Measurements from ENCODE around the gene TWF1. TPM values are rescaled to one million over a fixed set of nuclear protein-coding genes. Genes with fewer than 3 reads are reported as not detected.
"Not testable (repeated sequence)": the region's sequence is repeated elsewhere in the genome, so short reads cannot be mapped to it uniquely, and the experiment has no call there.

The TWF1 gene
- 100 to 1,000 TPM in 1 of 2 donors, 10 to 100 TPM in 1; 73.1 to 120 TPM for polyA plus RNA-seq

DNA sequence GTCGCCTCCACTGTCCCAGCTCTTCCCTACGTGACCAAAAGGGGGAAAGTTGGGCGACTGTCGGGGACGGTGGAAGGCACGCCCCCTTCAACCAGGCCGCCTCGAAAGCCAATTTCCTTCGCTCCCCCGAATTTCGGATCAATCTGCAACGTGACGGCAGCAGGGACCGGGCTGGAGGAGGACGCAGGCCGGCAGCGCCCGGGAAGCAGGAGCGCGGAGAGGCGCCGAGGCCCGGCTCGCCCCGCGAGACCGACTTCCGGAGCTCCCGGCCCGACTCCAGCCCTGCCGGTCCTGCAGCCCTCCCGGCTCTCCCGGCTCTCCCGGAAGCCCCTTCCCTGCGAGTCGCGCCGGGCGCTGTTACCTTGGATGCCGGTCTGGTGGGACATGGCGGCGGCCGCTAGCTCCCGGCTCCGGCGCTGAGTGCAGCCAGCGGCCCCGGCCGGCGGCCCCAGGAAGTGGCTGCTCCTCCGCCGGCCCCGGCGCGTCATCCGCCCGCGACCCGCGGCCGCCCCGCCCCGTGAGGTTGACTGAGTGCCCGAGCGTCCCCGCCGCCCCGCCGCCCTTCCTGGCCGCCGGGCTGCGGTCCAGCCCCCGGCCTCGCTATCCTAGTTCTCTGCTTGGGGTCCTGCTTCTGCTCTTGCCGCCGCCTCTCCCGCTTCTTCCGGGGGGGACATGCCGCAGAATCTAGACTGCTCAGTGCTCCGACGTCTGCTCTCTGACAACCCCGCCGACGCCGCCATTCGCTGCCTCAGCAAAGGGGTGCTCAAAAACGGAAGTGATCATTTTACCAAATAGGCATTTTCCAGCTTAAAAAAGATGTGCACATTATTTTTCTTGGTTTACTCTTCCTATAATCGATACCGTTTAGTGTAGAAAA, at the start of gene TWF1:
Gene TWF1, minus strand, starts transcription at position 458 of the 877 bp plus-strand sequence. Its CDS starts 72 bp downstream, at position 386.
- Histone ChIP-seq H3K27ac (ENCODE audit: low read depth in 2 of 2, low read length in 1 of 2) (peak within 1 kb of the TSS; percentile 98 to 99), H3K4me3 (ENCODE audit: low read depth in 1 of 2, low read length in 2 of 2) (peak within 1 kb of the TSS; percentile 84 to 97), H3K4me1 (ENCODE audit: control insufficient read depth in 2 of 2, insufficient read depth in 2 of 2, low read length in 1 of 2) (no peaks in the 10 kb centered on the region), H3K27me3 (ENCODE audit: control insufficient read depth in 1 of 2, insufficient read depth in 2 of 2, low read length in 2 of 2) (no peaks in the 10 kb centered on the region), H3K36me3 (ENCODE audit: control insufficient read depth in 2 of 2, insufficient read depth in 2 of 2, low read length in 1 of 2) (no peaks in the 10 kb centered on the region), H3K9me3 (ENCODE audit: control insufficient read depth in 2 of 2, insufficient read depth in 1 of 2, low read depth in 1 of 2, low read length in 1 of 2) (no peaks in the 10 kb centered on the region)
- 0% methylated on average over 60 to 89 of the region's 89 CpGs for WGBS, 2 donors

DNA sequence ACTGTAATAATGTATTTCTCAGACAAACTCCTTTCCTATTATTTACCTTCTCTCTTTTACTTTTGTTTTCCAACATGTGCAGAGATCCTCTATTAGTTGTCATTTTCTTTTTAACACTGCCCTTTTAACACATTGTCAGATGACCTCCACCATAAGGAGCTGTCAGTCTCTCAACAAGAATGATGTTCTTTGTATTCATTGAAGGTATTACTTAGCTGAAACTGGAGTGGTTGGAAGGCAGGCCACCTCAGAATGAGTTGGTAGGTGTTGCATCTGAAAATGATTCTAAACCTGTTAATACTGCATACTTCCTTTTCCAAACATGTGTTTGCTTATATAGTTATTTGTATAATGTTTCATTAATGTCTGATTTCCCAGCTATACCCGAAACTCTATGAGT, 46.6 kb upstream of the TWF1 start:
- Histone ChIP-seq H3K4me1 (ENCODE audit: control insufficient read depth in 2 of 2, insufficient read depth in 2 of 2, low read length in 1 of 2) (no peaks in the 10 kb centered on the region), H3K36me3 (ENCODE audit: control insufficient read depth in 2 of 2, insufficient read depth in 2 of 2, low read length in 1 of 2) (no peaks in the 10 kb centered on the region), H3K9me3 (ENCODE audit: control insufficient read depth in 2 of 2, insufficient read depth in 1 of 2, low read depth in 1 of 2, low read length in 1 of 2) (no peaks in the 10 kb centered on the region), H3K27ac (ENCODE audit: low read depth in 2 of 2, low read length in 1 of 2) (no peak overlapping the region), H3K27me3 (ENCODE audit: control insufficient read depth in 1 of 2, insufficient read depth in 2 of 2, low read length in 2 of 2) (no peaks in the 10 kb centered on the region), H3K4me3 (ENCODE audit: low read depth in 1 of 2, low read length in 2 of 2) (no peak overlapping the region)
- 82 to 86% methylated on average over 1 of the region's 1 CpG for WGBS, 2 donors

DNA sequence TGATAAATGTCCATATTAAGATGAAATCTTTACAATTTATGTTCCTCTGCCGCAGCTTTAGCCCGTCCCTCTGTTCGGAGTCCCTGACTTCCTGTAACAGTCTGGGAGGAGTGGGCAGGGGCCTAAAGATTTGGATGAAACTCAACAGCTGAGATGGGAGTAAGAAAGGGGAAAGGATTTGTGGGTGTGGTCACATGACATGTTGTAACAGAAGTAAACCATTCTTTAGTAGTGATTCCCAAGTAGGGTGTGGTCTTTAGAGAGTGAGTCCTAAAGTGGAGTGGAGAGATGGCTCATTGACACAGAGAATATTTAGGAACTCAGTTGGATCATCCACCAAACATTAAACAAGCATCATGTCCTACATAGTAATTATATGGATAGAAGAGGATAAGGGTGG, 42.7 kb upstream of the TWF1 start:
- Histone ChIP-seq H3K9me3 (ENCODE audit: control insufficient read depth in 2 of 2, insufficient read depth in 1 of 2, low read depth in 1 of 2, low read length in 1 of 2) (no peaks in the 10 kb centered on the region), H3K27me3 (ENCODE audit: control insufficient read depth in 1 of 2, insufficient read depth in 2 of 2, low read length in 2 of 2) (no peaks in the 10 kb centered on the region), H3K27ac (ENCODE audit: low read depth in 2 of 2, low read length in 1 of 2) (no peak overlapping the region), H3K4me3 (ENCODE audit: low read depth in 1 of 2, low read length in 2 of 2) (no peak overlapping the region), H3K4me1 (ENCODE audit: control insufficient read depth in 2 of 2, insufficient read depth in 2 of 2, low read length in 1 of 2) (no peaks in the 10 kb centered on the region), H3K36me3 (ENCODE audit: control insufficient read depth in 2 of 2, insufficient read depth in 2 of 2, low read length in 1 of 2) (no peaks in the 10 kb centered on the region)
- 87 to 96% methylated on average over 3 of the region's 3 CpGs for WGBS, 2 donors

DNA sequence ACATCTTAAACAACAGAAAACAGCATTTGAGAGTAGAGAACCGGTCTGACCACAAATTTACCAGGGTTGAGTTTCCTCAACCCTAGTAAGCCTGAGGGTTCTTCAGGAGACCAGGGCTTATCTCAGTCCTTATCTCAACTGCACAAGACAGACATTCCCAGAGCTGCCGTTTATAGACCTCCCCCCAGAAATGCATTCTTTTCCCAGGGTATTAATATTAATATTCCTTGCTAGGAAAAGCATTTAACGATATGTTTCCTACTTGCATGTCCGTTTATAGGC, 42.0 kb upstream of the TWF1 start:
- Histone ChIP-seq H3K36me3 (ENCODE audit: control insufficient read depth in 2 of 2, insufficient read depth in 2 of 2, low read length in 1 of 2) (no peaks in the 10 kb centered on the region), H3K9me3 (ENCODE audit: control insufficient read depth in 2 of 2, insufficient read depth in 1 of 2, low read depth in 1 of 2, low read length in 1 of 2) (no peaks in the 10 kb centered on the region), H3K4me1 (ENCODE audit: control insufficient read depth in 2 of 2, insufficient read depth in 2 of 2, low read length in 1 of 2) (no peaks in the 10 kb centered on the region), H3K27me3 (ENCODE audit: control insufficient read depth in 1 of 2, insufficient read depth in 2 of 2, low read length in 2 of 2) (no peaks in the 10 kb centered on the region), H3K4me3 (ENCODE audit: low read depth in 1 of 2, low read length in 2 of 2) (no peak overlapping the region), H3K27ac (ENCODE audit: low read depth in 2 of 2, low read length in 1 of 2) (peak overlapping the region in 1 of 2 donors; percentile 21)
- 82 to 83% methylated on average over 4 of the region's 4 CpGs for WGBS, 2 donors

DNA sequence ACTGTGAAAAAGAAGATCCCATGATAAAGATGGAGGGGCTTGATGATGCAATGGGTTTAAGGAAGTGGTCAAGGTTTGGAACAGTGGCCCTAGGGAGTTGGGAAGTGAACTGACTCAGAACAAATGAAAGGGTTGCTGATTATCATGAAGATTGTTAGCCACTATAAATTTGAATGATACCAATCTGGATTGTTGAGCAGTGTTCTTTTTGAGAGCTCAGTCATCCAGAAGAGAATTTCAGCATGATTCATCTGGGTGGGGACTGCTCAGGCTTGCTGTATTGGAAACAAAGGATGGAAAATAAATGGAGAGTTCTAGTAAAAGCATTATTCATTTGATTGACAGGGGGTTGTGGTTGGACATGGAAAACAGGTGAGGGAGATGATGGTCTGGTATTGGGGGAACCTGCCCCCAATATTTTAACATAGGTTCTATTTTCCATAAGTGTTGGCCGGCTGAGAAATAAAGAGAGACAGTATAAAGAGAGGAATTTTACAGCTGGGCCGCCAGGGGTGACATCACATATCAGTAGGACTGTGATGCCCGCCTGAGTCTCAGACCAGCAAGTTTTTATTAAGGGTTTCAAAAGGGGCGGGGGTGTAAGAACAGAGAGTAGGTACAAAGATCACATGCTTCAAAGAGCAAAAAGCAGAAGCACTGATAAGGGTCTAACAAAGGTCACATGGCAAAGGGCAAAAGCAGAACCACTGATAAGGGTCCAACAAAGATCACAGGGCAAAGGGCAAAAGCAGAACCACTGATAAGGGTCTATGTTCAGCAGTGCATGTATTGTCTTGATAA, 41.5 kb upstream of the TWF1 start:
- 76 to 88% methylated on average over 4 of the region's 4 CpGs for WGBS, 2 donors
- H3K27ac ChIP-seq (ENCODE audit: low read depth in 2 of 2, low read length in 1 of 2), result peak overlapping the region; percentile 49 to 75
- H3K36me3 ChIP-seq (ENCODE audit: control insufficient read depth in 2 of 2, insufficient read depth in 2 of 2, low read length in 1 of 2); H3K4me1 ChIP-seq (ENCODE audit: control insufficient read depth in 2 of 2, insufficient read depth in 2 of 2, low read length in 1 of 2); H3K27me3 ChIP-seq (ENCODE audit: control insufficient read depth in 1 of 2, insufficient read depth in 2 of 2, low read length in 2 of 2); H3K9me3 ChIP-seq (ENCODE audit: control insufficient read depth in 2 of 2, insufficient read depth in 1 of 2, low read depth in 1 of 2, low read length in 1 of 2); H3K4me3 ChIP-seq (ENCODE audit: low read depth in 1 of 2, low read length in 2 of 2): not testable (repeated sequence)

DNA sequence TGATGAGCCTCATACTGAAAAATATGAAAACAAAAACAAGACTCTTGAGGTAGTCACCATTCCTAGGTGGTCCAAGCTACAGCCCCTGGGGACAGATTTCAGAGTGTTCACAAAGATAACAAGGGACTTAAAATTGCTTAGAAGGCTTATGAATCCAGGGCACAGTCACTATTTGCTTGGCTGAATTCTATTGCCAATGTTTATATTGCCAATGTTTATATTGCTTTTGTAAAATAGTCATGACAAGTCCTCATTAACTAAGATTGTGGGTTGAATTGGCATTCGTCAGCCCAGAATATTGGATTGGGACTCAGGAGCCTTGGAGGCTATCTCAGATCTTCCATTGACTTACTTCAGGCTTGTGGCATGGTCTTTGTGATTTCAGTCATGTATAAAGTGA, 36.1 kb upstream of the TWF1 start:
- H3K4me1 ChIP-seq (ENCODE audit: control insufficient read depth in 2 of 2, insufficient read depth in 2 of 2, low read length in 1 of 2), result no peaks in the 10 kb centered on the region
- no peak overlapping the region for H3K4me3 ChIP-seq (ENCODE audit: low read depth in 1 of 2, low read length in 2 of 2)
- no peak overlapping the region for H3K27ac ChIP-seq (ENCODE audit: low read depth in 2 of 2, low read length in 1 of 2)
- 71 to 77% methylated on average over 1 of the region's 1 CpG for WGBS, 2 donors
- no peaks in the 10 kb centered on the region for H3K9me3 ChIP-seq (ENCODE audit: control insufficient read depth in 2 of 2, insufficient read depth in 1 of 2, low read depth in 1 of 2, low read length in 1 of 2)
- H3K27me3 ChIP-seq (ENCODE audit: control insufficient read depth in 1 of 2, insufficient read depth in 2 of 2, low read length in 2 of 2), result no peaks in the 10 kb centered on the region
- no peaks in the 10 kb centered on the region for H3K36me3 ChIP-seq (ENCODE audit: control insufficient read depth in 2 of 2, insufficient read depth in 2 of 2, low read length in 1 of 2)

DNA sequence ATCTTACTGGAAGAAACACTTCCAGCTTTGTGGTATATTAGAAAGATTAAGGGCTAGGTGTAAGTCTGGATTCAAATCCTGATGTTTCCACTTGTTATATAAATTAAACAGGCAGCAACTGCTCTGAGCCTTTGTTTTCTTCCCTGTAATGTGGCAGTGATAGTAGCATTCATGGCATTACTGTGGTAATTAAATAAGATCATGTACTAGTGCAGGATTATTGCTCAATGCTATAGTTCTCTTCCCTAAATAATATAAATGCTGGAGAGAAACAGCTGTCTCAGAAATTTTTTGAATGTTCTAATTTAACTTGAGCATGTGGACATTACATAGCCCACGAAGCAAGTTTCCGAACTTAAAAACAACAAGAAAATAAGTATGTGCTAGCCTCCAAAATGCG, 35.1 kb upstream of the TWF1 start:
- Histone ChIP-seq H3K9me3 (ENCODE audit: control insufficient read depth in 2 of 2, insufficient read depth in 1 of 2, low read depth in 1 of 2, low read length in 1 of 2) (no peaks in the 10 kb centered on the region), H3K27ac (ENCODE audit: low read depth in 2 of 2, low read length in 1 of 2) (no peak overlapping the region), H3K4me3 (ENCODE audit: low read depth in 1 of 2, low read length in 2 of 2) (no peak overlapping the region), H3K27me3 (ENCODE audit: control insufficient read depth in 1 of 2, insufficient read depth in 2 of 2, low read length in 2 of 2) (no peaks in the 10 kb centered on the region), H3K4me1 (ENCODE audit: control insufficient read depth in 2 of 2, insufficient read depth in 2 of 2, low read length in 1 of 2) (no peaks in the 10 kb centered on the region), H3K36me3 (ENCODE audit: control insufficient read depth in 2 of 2, insufficient read depth in 2 of 2, low read length in 1 of 2) (no peaks in the 10 kb centered on the region)
- WGBS, 2 donors, result 92 to 96% methylated on average over 3 of the region's 3 CpGs

DNA sequence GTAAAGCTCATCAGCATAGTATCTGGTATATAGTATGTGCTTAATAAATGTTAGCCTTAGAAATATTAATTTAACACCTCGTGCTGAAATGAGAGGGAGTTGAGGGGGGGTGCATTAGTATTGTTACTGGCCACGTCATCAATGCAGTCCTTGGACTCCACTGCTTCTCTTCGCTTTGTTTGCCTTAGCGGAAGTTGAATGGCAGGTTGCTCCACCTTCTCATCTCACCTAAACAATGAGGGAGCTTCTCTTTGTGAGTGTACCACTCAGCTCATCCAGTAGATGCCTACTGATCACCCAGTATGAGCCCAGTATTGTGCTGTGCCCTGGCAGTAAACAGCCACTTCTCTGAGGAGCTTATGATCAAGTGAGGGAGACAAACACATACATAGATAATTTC, 34.2 kb upstream of the TWF1 start:
- Histone ChIP-seq H3K36me3 (ENCODE audit: control insufficient read depth in 2 of 2, insufficient read depth in 2 of 2, low read length in 1 of 2) (no peaks in the 10 kb centered on the region), H3K27me3 (ENCODE audit: control insufficient read depth in 1 of 2, insufficient read depth in 2 of 2, low read length in 2 of 2) (no peaks in the 10 kb centered on the region), H3K9me3 (ENCODE audit: control insufficient read depth in 2 of 2, insufficient read depth in 1 of 2, low read depth in 1 of 2, low read length in 1 of 2) (no peaks in the 10 kb centered on the region), H3K27ac (ENCODE audit: low read depth in 2 of 2, low read length in 1 of 2) (no peak overlapping the region), H3K4me3 (ENCODE audit: low read depth in 1 of 2, low read length in 2 of 2) (no peak overlapping the region), H3K4me1 (ENCODE audit: control insufficient read depth in 2 of 2, insufficient read depth in 2 of 2, low read length in 1 of 2) (peaks cover 0 to 2% of the 10 kb centered on the region in 2 donors)
- 79 to 80% methylated on average over 4 of the region's 4 CpGs for WGBS, 2 donors

DNA sequence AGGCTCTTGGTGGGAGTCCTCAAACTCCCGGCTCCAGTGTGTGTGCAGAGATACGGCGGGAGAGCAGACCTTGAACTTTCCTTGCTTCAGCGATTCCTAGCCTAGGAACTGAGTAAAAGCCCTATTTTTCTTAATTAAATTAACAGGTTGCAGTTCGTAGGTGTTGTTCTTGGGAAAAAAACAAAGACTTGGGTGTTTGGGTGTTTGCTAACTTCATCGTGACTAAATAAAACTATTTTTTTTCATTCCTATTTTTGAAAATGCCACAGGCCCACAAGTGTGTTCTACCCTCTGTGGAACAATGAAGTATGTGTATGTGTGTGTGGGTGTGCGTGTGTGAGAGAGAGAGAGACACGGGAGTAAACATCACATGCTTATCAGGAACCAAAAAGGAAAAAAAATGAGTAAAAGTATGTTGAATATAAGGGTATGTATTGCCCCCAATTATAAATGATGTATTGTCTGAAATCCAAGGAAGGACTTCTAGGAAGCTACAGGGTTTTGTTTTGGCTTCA, 30.4 kb upstream of the TWF1 start:
- peak overlapping the region; percentile 84 to 97 for H3K4me3 ChIP-seq (ENCODE audit: low read depth in 1 of 2, low read length in 2 of 2)
- peak overlapping the region; percentile 96 to 97 for H3K27ac ChIP-seq (ENCODE audit: low read depth in 2 of 2, low read length in 1 of 2)
- peaks cover 0 to 3% of the 10 kb centered on the region in 2 donors for H3K4me1 ChIP-seq (ENCODE audit: control insufficient read depth in 2 of 2, insufficient read depth in 2 of 2, low read length in 1 of 2)
- WGBS, 2 donors, result 1 to 2% methylated on average over 8 of the region's 8 CpGs
- H3K36me3 ChIP-seq (ENCODE audit: control insufficient read depth in 2 of 2, insufficient read depth in 2 of 2, low read length in 1 of 2), result no peaks in the 10 kb centered on the region
- no peaks in the 10 kb centered on the region for H3K9me3 ChIP-seq (ENCODE audit: control insufficient read depth in 2 of 2, insufficient read depth in 1 of 2, low read depth in 1 of 2, low read length in 1 of 2)
- H3K27me3 ChIP-seq (ENCODE audit: control insufficient read depth in 1 of 2, insufficient read depth in 2 of 2, low read length in 2 of 2), result no peaks in the 10 kb centered on the region
